ENCODE results near the gene TMEM35B. TPM values are rescaled to one million over a fixed set of nuclear protein-coding genes. Genes with fewer than 3 reads are reported as not detected.
"Not testable (repeated sequence)": the region's sequence is repeated elsewhere in the genome, so short reads cannot be mapped to it uniquely, and the experiment has no call there.

The TMEM35B gene
- total RNA-seq, 1 experiment from 2014 or later = 10.9 TPM

DNA sequence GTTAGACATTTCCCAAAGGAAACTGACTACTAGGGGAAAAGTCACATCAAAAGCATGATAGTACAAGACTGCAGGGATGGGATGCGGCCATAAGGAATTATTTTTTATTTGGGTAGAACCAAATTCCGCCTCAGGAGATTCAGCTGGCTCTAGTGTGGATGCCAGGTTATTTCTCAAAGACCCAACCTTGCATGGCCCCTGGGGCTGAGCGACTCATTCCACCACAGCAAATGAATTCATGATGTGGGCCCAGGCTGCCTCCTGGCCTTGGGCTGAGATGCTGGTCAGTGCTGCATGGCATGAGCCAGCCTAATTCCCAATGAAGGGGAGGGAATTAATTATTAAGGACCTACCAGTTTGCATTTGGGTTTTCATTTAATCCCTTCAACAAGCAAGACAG is 11.8 kb downstream of the TMEM35B start:
- no peaks in the 10 kb centered on the region for H3K36me3 ChIP-seq (ENCODE audit: low read depth, low read length)
- no peaks in the 10 kb centered on the region for H3K9me3 ChIP-seq (ENCODE audit: low read length)
- H4K20me1 ChIP-seq (ENCODE audit: low read length) = no peaks in the 10 kb centered on the region
- H2AFZ ChIP-seq (ENCODE audit: low read length) = no peak overlapping the region
- H3K9me2 ChIP-seq (replicated peaks; ENCODE audit: low read length) = no peaks in the 10 kb centered on the region
- H3K79me2 ChIP-seq (ENCODE audit: low read length) = no peaks in the 10 kb centered on the region
- no peak overlapping the region for H3K27ac ChIP-seq (ENCODE audit: low read length)
- ChIA-PET POLR2A (ENCODE audit: unreplicated experiment) (no interaction called here), CTCF (no interaction called here)
- TF ChIP-seq EZH2 (IDR thresholded peaks at IDR 0.05; ENCODE audit: low read length, unreplicated experiment) (no peak), EZH2phosphoT487 (IDR thresholded peaks at IDR 0.05; ENCODE audit: borderline replicate concordance, low read length) (no peak)
- TF ChIP-seq, protein P1, sequence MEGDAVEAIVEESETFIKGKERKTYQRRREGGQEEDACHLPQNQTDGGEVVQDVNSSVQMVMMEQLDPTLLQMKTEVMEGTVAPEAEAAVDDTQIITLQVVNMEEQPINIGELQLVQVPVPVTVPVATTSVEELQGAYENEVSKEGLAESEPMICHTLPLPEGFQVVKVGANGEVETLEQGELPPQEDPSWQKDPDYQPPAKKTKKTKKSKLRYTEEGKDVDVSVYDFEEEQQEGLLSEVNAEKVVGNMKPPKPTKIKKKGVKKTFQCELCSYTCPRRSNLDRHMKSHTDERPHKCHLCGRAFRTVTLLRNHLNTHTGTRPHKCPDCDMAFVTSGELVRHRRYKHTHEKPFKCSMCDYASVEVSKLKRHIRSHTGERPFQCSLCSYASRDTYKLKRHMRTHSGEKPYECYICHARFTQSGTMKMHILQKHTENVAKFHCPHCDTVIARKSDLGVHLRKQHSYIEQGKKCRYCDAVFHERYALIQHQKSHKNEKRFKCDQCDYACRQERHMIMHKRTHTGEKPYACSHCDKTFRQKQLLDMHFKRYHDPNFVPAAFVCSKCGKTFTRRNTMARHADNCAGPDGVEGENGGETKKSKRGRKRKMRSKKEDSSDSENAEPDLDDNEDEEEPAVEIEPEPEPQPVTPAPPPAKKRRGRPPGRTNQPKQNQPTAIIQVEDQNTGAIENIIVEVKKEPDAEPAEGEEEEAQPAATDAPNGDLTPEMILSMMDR (conservative IDR thresholded peaks at IDR 0.05; ENCODE audit: low read depth, low read length) = no peak
- no peak overlapping the region for H3K9ac ChIP-seq (ENCODE audit: low read length)
- BruUV-seq (replicated peaks) = no TSS peak
- H3F3A ChIP-seq (ENCODE audit: low read length, unreplicated experiment) = no peaks in the 10 kb centered on the region
- H3K4me1 ChIP-seq (ENCODE audit: insufficient read depth, low read length) = peaks cover 11% of the 10 kb centered on the region
- H3K27me3 ChIP-seq (ENCODE audit: low read length) = no peaks in the 10 kb centered on the region
- DNase-seq = no peak
- no peak overlapping the region for H3K4me3 ChIP-seq (ENCODE audit: low read length)
- intact Hi-C loops (cut with micrococcal nuclease) = no loop called here
- no peak overlapping the region for H3K4me2 ChIP-seq (ENCODE audit: low read length)
- ATAC-seq = peak; percentile 28; the same call in 1 of the 2 replicates

DNA sequence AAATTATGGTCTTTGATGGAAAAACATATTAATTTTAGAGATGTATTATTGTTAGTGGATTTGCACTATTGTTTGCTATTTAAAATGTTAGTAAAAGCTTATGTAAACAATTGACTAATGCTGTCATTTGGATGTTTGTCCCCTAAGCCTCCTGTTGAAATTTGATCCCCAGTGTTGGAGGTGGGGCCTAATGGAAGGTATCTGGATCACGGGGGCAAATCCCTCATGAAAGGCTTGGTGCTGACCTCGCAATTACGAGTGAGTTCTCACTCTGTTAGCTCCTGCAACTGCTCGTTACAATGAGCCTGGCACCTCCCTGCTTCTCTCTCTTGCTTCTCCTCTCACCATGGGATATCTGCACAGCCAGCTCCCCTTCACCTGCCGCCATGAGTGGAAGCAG is 14.3 kb downstream of the TMEM35B start:
- POLR2A ChIA-PET (ENCODE audit: unreplicated experiment) = no interaction called here

DNA sequence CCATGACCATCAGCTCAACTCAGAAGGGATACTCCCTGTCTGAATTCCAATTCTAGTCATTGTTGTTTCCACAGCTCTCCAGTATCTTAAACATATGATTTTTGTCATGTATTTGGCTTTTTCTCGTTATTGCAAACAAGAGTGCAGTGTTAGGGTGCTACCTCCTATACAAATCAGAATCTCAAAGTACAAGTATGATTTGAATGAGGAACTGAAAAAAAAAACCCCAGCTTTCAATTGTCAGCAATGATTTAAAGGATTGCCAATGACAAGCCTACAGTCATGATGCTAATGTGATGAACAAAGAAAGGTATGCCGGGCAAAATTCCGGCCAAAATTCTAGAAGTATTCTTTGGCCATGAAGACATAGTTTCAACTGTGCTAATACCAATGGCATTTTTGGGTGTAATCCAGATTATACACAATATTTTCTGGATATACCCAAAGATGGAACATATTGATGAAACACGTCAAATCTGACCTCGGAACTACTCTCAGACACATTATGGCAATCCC is 14.9 kb downstream of the TMEM35B start:
- H3K9ac ChIP-seq (ENCODE audit: low read length) = no peak overlapping the region
- ATAC-seq = no peak
- no peaks in the 10 kb centered on the region for H3K9me2 ChIP-seq (replicated peaks; ENCODE audit: low read length)
- intact Hi-C loops (cut with micrococcal nuclease) = no loop called here
- no peaks in the 10 kb centered on the region for H3K36me3 ChIP-seq (ENCODE audit: low read depth, low read length)
- BruUV-seq (replicated peaks) = no TSS peak
- no peak overlapping the region for H3K27ac ChIP-seq (ENCODE audit: low read length)
- peaks cover 11% of the 10 kb centered on the region for H3K4me1 ChIP-seq (ENCODE audit: insufficient read depth, low read length)
- H3K4me3 ChIP-seq (ENCODE audit: low read length) = no peak overlapping the region
- no peaks in the 10 kb centered on the region for H3F3A ChIP-seq (ENCODE audit: low read length, unreplicated experiment)
- no peaks in the 10 kb centered on the region for H3K27me3 ChIP-seq (ENCODE audit: low read length)
- CTCF ChIA-PET = no interaction called here
- H3K79me2 ChIP-seq (ENCODE audit: low read length) = no peaks in the 10 kb centered on the region
- POLR2A ChIA-PET (ENCODE audit: unreplicated experiment) = no interaction called here
- DNase-seq = no peak
- TF ChIP-seq EZH2phosphoT487 (IDR thresholded peaks at IDR 0.05; ENCODE audit: borderline replicate concordance, low read length) = no peak
- no peak for TF ChIP-seq EZH2 (IDR thresholded peaks at IDR 0.05; ENCODE audit: low read length, unreplicated experiment)
- TF ChIP-seq, protein P1 (conservative IDR thresholded peaks at IDR 0.05; ENCODE audit: low read depth, low read length) = no peak
- H3K4me2 ChIP-seq (ENCODE audit: low read length) = no peak overlapping the region
- no peaks in the 10 kb centered on the region for H3K9me3 ChIP-seq (ENCODE audit: low read length)
- H2AFZ ChIP-seq (ENCODE audit: low read length) = no peak overlapping the region
- H4K20me1 ChIP-seq (ENCODE audit: low read length) = no peaks in the 10 kb centered on the region

More for the DNA sequence above, 14.3 kb downstream of the TMEM35B start:
- intact Hi-C loops (cut with micrococcal nuclease) = no loop called here
- peaks cover 11% of the 10 kb centered on the region for H3K4me1 ChIP-seq (ENCODE audit: insufficient read depth, low read length)
- H3K4me2 ChIP-seq (ENCODE audit: low read length) = peak overlapping the region; percentile 29
- no TSS peak for BruUV-seq (replicated peaks)
- no peak overlapping the region for H3K4me3 ChIP-seq (ENCODE audit: low read length)
- no peaks in the 10 kb centered on the region for H3K9me3 ChIP-seq (ENCODE audit: low read length)
- peak; percentile 76 for ATAC-seq
- H3K27me3 ChIP-seq (ENCODE audit: low read length) = no peaks in the 10 kb centered on the region
- no peak overlapping the region for H3K27ac ChIP-seq (ENCODE audit: low read length)
- TF ChIP-seq EZH2phosphoT487 (IDR thresholded peaks at IDR 0.05; ENCODE audit: borderline replicate concordance, low read length) = no peak
- TF ChIP-seq EZH2 (IDR thresholded peaks at IDR 0.05; ENCODE audit: low read length, unreplicated experiment) = no peak
- TF ChIP-seq, protein P1 (conservative IDR thresholded peaks at IDR 0.05; ENCODE audit: low read depth, low read length) = no peak
- peak; percentile 48 for DNase-seq
- H3K36me3 ChIP-seq (ENCODE audit: low read depth, low read length) = no peaks in the 10 kb centered on the region
- no peaks in the 10 kb centered on the region for H3F3A ChIP-seq (ENCODE audit: low read length, unreplicated experiment)
- H2AFZ ChIP-seq (ENCODE audit: low read length) = peak overlapping the region; percentile 35; the same call in 1 of the 2 replicates
- no peaks in the 10 kb centered on the region for H4K20me1 ChIP-seq (ENCODE audit: low read length)
- no peaks in the 10 kb centered on the region for H3K9me2 ChIP-seq (replicated peaks; ENCODE audit: low read length)
- no peaks in the 10 kb centered on the region for H3K79me2 ChIP-seq (ENCODE audit: low read length)
- CTCF ChIA-PET = interaction anchor here (0.6 kb wide), 1 partner anchor 111 kb away, joined by 3 read pairs; the partner anchor contains the start of gene SMIM12
- no peak overlapping the region for H3K9ac ChIP-seq (ENCODE audit: low read length)

DNA sequence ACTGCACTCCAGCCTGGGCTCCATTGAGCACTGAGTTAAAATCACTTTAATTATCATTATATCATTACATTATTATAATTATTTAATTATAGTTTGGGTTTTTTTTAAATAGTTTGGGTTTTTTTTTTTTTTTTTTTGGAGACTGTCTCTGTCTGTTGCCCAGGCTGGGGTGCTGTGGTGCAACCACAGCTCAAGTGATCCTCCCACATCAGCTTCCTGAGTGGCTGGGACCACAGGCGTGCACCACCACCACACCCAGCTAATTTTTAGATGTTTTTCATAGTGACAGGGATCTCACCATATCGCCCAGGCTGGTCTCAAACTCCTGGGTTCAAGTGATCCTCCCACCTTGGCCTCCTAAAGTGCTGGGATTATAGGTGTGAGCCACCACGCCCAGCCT is 16.9 kb downstream of the TMEM35B start:
- H3K9me2 ChIP-seq (replicated peaks; ENCODE audit: low read length); H4K20me1 ChIP-seq (ENCODE audit: low read length); ATAC-seq; H3K36me3 ChIP-seq (ENCODE audit: low read depth, low read length); POLR2A ChIA-PET (ENCODE audit: unreplicated experiment); H3K4me2 ChIP-seq (ENCODE audit: low read length); H3K27ac ChIP-seq (ENCODE audit: low read length); H2AFZ ChIP-seq (ENCODE audit: low read length); H3K9ac ChIP-seq (ENCODE audit: low read length); H3K79me2 ChIP-seq (ENCODE audit: low read length); CTCF ChIA-PET; H3K9me3 ChIP-seq (ENCODE audit: low read length); H3K4me3 ChIP-seq (ENCODE audit: low read length); BruUV-seq (replicated peaks); DNase-seq; H3F3A ChIP-seq (ENCODE audit: low read length, unreplicated experiment); intact Hi-C loops (cut with micrococcal nuclease); H3K27me3 ChIP-seq (ENCODE audit: low read length): not testable (repeated sequence)
- peaks cover 11% of the 10 kb centered on the region for H3K4me1 ChIP-seq (ENCODE audit: insufficient read depth, low read length)

Measured in PC-3 (cell line).